HG03558 (cell line): ENCODE data around the gene FEN1.

Experiments used
- ATAC-seq: cut with Tn5 transposase; IDR thresholded peaks from one replicate; pipeline ENCODE4 v1.9.1; 2021; ENCODE audit warnings: moderate number of reproducible peaks; ENCODE audit not compliant: unreplicated experiment; ENCODE audit errors: extremely low read depth

FEN1 gene

GRCh38 chr11:61815790-61816735 lies 23.4 kb downstream of the FEN1 start:
- peak; percentile 11 for ATAC-seq

- ATAC-seq = peak; percentile 32
Measured at GRCh38 chr11:61816736-61817455, 24.2 kb downstream of the FEN1 start, which contains the start of gene FADS1. FADS1 (minus strand) TSS chr11:61817003; CDS start chr11:61816929, 74 bp downstream.

- no peak for ATAC-seq
Measured at GRCh38 chr11:61817471-61818202, 24.9 kb downstream of the FEN1 start.

- no peak for ATAC-seq
Measured at GRCh38 chr11:61820174-61820573, 27.5 kb downstream of the FEN1 start.

DNA sequence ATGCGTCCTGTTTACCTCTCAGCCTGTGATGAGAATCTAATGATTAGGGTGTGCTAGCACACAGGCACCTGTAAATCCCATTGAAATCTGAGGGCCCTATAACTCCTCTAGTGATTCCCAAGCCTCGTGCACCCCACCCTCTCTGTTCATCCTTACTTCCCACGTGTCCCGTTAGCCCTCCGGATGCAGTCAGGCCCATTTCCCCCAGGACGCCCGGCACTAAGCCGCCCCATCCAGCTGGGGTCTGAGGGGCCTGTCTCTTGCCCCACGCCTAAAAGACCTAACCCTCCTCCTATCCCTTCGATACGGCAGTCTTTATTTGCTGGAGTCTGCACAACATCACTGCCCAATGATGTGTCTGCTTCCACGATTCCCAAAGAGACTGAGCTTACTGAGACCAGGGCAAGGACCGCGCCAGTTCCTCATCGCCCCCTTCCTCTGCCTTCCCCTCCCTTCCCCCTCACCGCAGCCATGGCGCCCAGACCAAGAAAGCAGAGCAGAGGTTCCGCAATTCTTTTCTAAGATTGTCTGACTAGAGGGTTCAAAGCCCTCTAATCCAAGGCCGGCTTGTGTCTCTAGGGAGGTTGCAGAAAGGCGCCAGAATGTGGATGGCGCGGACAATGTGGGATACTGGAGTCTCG lies 34.3 kb downstream of the FEN1 start:
- ATAC-seq = no peak

DNA sequence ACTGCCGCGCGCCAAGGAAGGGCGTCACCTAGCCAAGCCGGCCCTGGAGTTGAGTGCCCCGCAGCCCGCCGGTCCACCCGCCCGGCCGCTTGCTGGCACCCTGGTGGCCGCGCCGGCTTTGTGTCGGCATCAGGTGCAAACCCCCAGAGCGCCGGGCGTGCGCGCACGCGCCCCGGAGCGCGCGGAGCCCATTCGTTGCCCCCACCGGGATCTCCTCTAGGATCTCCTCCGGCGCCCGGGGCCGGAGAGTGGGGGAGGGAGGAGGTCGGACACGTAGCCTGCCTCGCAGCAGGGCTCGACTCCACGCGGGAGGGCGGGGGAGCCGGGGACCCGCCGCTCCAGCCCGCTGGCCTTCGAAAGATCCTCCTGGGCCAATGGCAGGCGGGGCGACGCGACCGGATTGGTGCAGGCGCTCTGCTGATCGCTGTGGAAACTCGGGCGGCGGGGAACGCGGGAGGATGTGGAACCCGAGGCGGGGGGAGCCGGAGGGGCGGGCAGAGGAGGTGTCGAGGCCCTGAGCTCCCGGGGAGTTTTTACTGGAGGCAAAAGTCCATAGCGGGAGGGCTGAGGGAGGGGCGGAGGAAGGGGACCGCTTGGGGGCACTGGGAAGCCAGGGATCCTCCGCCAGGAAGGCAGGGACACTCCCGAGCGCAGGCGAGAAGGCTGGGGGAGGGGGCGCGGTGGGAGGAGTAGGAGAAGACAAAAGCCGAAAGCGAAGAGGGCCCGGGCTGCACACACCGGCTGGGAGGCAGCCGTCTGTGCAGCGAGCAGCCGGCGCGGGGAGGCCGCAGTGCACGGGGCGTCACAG lies 35.1 kb downstream of the FEN1 start, which contains the start of gene FADS2:
TSS of gene FADS2 (plus strand) at position 730 of the 808 bp plus-strand sequence. CDS start 91 bp downstream, outside the sequence.
- ATAC-seq = no peak

GRCh38 chr11:61828379-61828628 lies 35.6 kb downstream of the FEN1 start:
- ATAC-seq = no peak

DNA sequence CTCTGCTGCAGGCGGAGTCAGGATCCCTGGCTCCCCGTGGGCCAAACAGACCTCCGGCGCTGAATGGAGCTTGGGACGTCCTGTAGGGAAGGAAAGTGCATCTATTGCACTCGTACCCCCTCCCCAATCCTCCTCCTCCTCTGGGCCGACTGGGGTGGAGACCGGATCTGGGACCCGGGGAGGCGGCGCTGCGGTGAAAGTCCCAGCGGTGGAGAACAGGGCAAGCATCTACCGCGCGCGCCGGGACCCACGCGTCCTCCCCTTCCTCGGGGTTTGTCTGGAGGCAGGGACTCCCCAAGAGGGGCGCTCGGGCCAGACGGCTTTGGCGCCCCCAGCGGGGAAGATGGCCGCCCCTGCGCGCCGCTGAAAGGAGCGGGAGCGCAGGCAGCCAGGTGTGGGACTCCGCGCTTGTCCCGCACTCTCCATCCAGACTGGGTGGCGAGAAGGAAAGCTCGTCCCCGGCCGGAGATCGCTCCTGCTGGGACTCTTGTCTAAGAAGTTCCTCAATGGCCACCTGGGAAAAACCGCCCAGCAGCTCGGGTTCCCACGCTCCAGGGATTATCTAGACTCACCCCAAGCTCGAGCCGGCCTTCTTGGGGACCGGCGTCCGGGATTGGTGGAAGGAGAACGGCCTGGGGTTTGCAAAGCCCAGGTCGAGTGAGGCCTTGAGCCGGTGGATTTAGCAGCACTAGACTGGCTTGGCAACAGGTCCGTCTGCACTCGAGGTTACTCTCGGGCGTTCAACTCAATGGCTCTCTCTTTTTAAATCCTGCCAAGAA lies 36.1 kb downstream of the FEN1 start:
- no peak for ATAC-seq

DNA sequence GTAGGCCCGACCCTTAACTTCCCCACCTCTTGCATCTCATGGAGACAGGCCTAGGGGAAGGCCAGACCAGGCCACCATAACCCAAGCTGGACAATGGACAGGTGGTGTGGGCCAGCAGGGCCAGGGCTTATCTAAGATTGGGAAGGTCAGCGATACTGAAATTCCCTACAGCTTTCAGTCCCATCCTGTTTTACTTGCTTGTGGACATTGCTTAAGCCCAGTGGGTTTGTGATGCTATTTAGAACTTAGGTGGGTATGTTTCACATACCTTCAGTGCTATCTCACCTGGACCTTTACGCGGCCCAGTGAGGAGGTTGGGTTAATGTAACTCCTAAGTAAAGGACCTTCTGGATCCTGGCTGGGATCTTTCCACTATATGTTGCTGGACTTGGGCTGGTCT lies 37.1 kb downstream of the FEN1 start:
- ATAC-seq = no peak

GRCh38 chr11:61830237-61831105 lies 37.8 kb downstream of the FEN1 start:
- ATAC-seq = no peak

DNA sequence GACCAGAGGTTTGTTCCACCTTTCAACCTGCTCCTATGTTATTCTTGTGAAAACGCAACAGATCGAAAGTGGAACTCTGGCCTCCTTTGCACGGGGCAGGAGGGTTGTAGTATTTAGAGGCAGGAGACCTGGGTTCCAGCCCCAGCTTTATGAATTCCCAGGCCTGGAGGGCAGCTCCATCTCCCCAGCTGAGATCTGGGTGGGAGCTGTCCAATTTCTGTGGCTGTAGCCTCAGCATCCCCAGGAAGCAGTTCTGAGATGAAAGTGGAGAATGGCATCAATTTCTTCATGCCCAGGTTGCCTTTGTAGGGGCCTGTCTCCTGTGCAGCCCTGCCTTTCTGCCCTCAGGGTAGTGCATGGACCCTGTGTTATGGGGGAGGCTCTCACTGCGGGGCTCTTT lies 39.5 kb downstream of the FEN1 start:
- no peak for ATAC-seq

DNA sequence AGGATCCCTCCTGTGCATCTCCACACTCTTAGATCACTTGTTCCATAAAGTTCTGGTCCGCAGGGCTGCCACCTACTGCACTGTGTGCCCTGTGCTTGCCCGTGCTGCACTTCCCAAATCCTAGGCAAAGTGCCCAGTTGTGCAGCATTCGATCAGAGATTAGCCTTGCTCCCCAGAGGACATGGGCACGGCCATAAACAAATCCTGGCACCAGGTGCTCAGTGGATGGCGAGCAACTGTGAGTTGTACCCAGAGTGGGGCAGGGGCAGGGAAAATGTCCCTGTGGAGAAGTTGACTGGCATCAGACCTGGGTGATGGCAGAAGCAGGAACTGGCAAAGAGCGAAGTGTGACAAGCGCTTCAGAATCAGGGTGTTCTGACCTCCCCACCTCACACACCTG lies 40.0 kb downstream of the FEN1 start:
- no peak for ATAC-seq

- ATAC-seq = no peak
Measured at GRCh38 chr11:61833471-61833870, 40.8 kb downstream of the FEN1 start.

- ATAC-seq = no peak
Measured at GRCh38 chr11:61833926-61834277, 41.2 kb downstream of the FEN1 start.

GRCh38 chr11:61834278-61835048 lies 41.8 kb downstream of the FEN1 start:
- ATAC-seq = peak; percentile 88

DNA sequence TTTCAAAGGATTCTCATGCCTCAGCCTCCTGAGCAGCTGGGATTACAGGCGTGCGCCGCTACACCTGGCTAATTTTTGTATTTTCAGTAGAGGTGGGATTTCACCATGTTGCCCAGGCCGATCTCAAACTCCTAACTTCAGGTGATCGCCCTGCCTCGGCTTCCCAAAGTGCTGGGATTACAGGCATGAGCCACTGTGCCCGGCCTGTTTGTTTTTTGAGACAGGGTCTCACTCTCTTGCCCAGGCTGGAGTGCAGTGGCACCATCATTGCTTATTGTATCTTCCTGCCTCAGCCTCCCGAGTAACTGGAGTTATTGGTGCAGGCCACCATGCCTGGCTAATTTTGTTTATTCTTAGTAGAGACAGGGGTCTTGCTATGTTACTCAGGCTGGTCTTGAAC lies 43.5 kb downstream of the FEN1 start:
- ATAC-seq = no peak

DNA sequence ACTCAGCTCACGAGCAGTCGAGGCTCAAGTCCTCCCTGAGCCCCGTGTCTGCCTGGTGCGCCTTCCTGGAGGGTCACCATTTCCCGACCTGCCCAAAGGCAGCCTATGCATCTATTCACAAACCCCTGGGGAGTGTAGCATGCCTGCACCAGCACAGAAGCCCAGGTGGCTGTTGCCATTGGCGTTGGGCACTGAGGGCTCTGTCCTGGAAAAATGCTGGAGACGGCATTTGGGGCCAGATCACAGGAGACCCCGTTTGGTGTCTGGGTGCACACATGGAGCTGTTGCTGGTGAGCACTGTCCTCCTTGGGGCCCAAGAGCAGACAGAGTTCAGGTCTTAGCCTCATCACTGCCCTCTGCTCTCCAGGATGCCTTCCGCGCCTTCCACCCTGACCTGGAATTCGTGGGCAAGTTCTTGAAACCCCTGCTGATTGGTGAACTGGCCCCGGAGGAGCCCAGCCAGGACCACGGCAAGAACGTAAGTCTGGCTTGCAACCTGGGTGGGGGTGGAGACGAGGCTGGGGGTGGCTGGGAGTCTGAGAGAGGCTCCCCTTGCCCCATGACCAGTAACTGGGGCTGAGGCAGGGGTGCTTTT lies 44.8 kb downstream of the FEN1 start:
- ATAC-seq = no peak
